ENCODE measurements around the gene KCNAB3. TPM values are rescaled to one million over a fixed set of nuclear protein-coding genes. Genes with fewer than 3 reads are reported as not detected.

KCNAB3 gene
- total and polyA plus RNA-seq, 9 of the 15 experiments (the other 6 are each of a cell fraction or from before 2014, with no cell fraction given): 0.03 to 2.5 (median 1.1) TPM

- TF ChIP-seq, protein P1, sequence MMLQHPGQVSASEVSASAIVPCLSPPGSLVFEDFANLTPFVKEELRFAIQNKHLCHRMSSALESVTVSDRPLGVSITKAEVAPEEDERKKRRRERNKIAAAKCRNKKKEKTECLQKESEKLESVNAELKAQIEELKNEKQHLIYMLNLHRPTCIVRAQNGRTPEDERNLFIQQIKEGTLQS (IDR thresholded peaks at IDR 0.05): no peak
- TF ChIP-seq, protein P1 (CRISPR knock-in tag; conservative IDR thresholded peaks at IDR 0.05): no peak
- TF ChIP-seq MCM2 (IDR thresholded peaks at IDR 0.05; ENCODE audit: low read depth) (no peak), TEAD1 (CRISPR knock-in tag; IDR thresholded peaks at IDR 0.05) (no peak; a peak in 1 of 4 replicates), TSC22D4 (tag; IDR thresholded peaks at IDR 0.05) (no peak), NR2C2 (CRISPR knock-in tag; IDR thresholded peaks at IDR 0.05) (no peak), NR2C2 (tag; IDR thresholded peaks at IDR 0.05) (no peak), ZNF384 (IDR thresholded peaks at IDR 0.05; ENCODE audit: low read depth, low read length) (peak; percentile 98), BHLHE40 (IDR thresholded peaks at IDR 0.05; ENCODE audit: low read length) (peak; percentile 79), FOXA3 (CRISPR knock-in tag; conservative IDR thresholded peaks at IDR 0.05 in 1 of 2, IDR thresholded peaks at IDR 0.05 in 1 of 2) (no peak), SNIP1 (IDR thresholded peaks at IDR 0.05; ENCODE audit: low read depth) (no peak), ZNF146 (CRISPR knock-in tag; IDR thresholded peaks at IDR 0.05; ENCODE audit: unreplicated experiment) (no peak), POLR2AphosphoS2 (IDR thresholded peaks at IDR 0.05; ENCODE audit: low read length) (no peak), RBFOX2 (IDR thresholded peaks at IDR 0.05; ENCODE audit: low read depth, low read length) (peak; percentile 82), ETV1 (tag; conservative IDR thresholded peaks at IDR 0.05; ENCODE audit: low read depth) (no peak), ZNF212 (CRISPR knock-in tag; IDR thresholded peaks at IDR 0.05) (no peak), KAT8 (IDR thresholded peaks at IDR 0.05; ENCODE audit: low read depth) (no peak), TCF3 (CRISPR knock-in tag; IDR thresholded peaks at IDR 0.05) (no peak; the same call in 1 of the 2 replicates), ARID2 (IDR thresholded peaks at IDR 0.05) (no peak), POLR2AphosphoS5 (IDR thresholded peaks at IDR 0.05; ENCODE audit: control insufficient read depth, insufficient read depth, low read depth, low read length) (0 out of 2 replicates have a peak, but pooled peaks have one; percentile 26), HNRNPK (IDR thresholded peaks at IDR 0.05; ENCODE audit: low read depth, low read length, poor library complexity, severe bottlenecking) (no peak), FUS (optimal IDR thresholded peaks at IDR 0.05; ENCODE audit: low read depth, low read length) (no peak), DACH1 (IDR thresholded peaks at IDR 0.05; ENCODE audit: partially characterized antibody) (peak; percentile 90)
- TF ChIP-seq, protein P2, sequence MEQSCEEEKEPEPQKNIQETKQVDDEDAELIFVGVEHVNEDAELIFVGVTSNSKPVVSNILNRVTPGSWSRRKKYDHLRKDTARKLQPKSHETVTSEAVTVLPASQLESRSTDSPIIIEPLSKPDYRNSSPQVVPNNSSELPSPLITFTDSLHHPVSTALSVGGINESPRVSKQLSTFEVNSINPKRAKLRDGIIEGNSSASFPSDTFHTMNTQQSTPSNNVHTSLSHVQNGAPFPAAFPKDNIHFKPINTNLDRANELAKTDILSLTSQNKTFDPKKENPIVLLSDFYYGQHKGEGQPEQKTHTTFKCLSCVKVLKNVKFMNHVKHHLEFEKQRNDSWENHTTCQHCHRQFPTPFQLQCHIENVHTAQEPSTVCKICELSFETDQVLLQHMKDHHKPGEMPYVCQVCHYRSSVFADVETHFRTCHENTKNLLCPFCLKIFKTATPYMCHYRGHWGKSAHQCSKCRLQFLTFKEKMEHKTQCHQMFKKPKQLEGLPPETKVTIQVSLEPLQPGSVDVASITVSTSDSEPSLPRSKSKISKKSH (CRISPR knock-in tag; IDR thresholded peaks at IDR 0.05): no peak
- TF ChIP-seq, protein P3, sequence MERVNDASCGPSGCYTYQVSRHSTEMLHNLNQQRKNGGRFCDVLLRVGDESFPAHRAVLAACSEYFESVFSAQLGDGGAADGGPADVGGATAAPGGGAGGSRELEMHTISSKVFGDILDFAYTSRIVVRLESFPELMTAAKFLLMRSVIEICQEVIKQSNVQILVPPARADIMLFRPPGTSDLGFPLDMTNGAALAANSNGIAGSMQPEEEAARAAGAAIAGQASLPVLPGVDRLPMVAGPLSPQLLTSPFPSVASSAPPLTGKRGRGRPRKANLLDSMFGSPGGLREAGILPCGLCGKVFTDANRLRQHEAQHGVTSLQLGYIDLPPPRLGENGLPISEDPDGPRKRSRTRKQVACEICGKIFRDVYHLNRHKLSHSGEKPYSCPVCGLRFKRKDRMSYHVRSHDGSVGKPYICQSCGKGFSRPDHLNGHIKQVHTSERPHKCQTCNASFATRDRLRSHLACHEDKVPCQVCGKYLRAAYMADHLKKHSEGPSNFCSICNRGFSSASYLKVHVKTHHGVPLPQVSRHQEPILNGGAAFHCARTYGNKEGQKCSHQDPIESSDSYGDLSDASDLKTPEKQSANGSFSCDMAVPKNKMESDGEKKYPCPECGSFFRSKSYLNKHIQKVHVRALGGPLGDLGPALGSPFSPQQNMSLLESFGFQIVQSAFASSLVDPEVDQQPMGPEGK (CRISPR knock-in tag; IDR thresholded peaks at IDR 0.05; ENCODE audit: borderline replicate concordance): no peak
These were observed 44.1 kb downstream of the KCNAB3 start (continued) for GRCh38 chr17:7885367-7886226.

All from K562 (cell line).